Osteocyte (in vitro differentiated cells): ENCODE results near the gene OR8G1. TPM values are rescaled to one million over a fixed set of nuclear protein-coding genes. Genes with fewer than 3 reads are reported as not detected.
"Not testable (repeated sequence)": the region's sequence is repeated elsewhere in the genome, so short reads cannot be mapped to it uniquely, and the experiment has no call there.

ENCODE experiments used
- DNase-seq: peaks from one replicate; pipeline ENCODE4 v3.0.0; 2021; ENCODE audit warnings: mixed read lengths; ENCODE audit not compliant: unreplicated experiment; ENCODE audit errors: extremely low spot score
- H3K27ac Mint-ChIP-seq: one replicate; pipeline ENCODE4 v1.8.0; 2021; ENCODE audit warnings: mild to moderate bottlenecking, mixed read lengths; ENCODE audit not compliant: unreplicated experiment
- H3K27me3 Mint-ChIP-seq: one replicate; pipeline ENCODE4 v1.8.0; 2021; ENCODE audit warnings: mixed read lengths; ENCODE audit not compliant: unreplicated experiment
- H3K36me3 Mint-ChIP-seq: one replicate; pipeline ENCODE4 v1.8.0; 2021; ENCODE audit warnings: mixed read lengths; ENCODE audit not compliant: unreplicated experiment
- H3K4me1 Mint-ChIP-seq: one replicate; pipeline ENCODE4 v1.8.0; 2021; ENCODE audit warnings: mixed read lengths; ENCODE audit not compliant: unreplicated experiment
- H3K4me3 Mint-ChIP-seq: one replicate; pipeline ENCODE4 v1.8.0; 2021; ENCODE audit warnings: mild to moderate bottlenecking, moderate library complexity, mixed read lengths; ENCODE audit not compliant: unreplicated experiment
- H3K9me3 Mint-ChIP-seq: one replicate; pipeline ENCODE4 v1.8.0; 2021; ENCODE audit warnings: mixed read lengths; ENCODE audit not compliant: unreplicated experiment
- total RNA-seq: library from RNA; stranded (reverse); gene quantifications from 2 replicates; pipeline ENCODE4 v1.2.1, GENCODE V29; 2021
- TF ChIP-seq, protein P1 (sequence below): fragments of 200-600 bp; sonication (generic); IDR thresholded peaks from 2 replicates; pipeline ENCODE4 v1.5.0; 2021; ENCODE audit warnings: antibody characterized with exemption, mild to moderate bottlenecking, moderate library complexity

Gene OR8G1
- total RNA-seq, 1 donor from 2014 or later, result not detected

DNA sequence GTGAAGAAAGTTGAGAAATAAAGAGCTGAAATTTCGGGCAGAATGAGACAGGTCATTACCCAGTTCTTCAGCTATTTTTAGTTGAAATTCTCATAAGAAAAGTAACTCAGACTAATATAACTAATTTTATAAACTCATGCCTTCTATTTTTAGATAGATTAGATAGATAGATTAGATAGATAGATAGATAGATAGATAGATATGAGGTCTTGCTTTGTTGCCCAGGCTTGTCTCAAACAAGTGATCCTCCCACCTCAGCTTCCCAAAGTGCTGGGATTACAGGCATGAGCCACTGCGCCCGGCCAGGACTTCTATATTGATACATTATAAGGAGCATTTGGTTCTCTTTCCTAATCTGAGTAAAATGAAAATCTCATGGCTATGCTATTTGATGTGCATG, 26.9 kb upstream of the OR8G1 start:
- Mint-ChIP-seq H3K9me3 (no peaks in the 10 kb centered on the region), H3K27me3 (peaks cover 7% of the 10 kb centered on the region), H3K4me3 (no peak overlapping the region), H3K27ac (no peak overlapping the region), H3K4me1 (no peaks in the 10 kb centered on the region), H3K36me3 (no peaks in the 10 kb centered on the region)
- DNase-seq, result no peak
- TF ChIP-seq, protein P1, sequence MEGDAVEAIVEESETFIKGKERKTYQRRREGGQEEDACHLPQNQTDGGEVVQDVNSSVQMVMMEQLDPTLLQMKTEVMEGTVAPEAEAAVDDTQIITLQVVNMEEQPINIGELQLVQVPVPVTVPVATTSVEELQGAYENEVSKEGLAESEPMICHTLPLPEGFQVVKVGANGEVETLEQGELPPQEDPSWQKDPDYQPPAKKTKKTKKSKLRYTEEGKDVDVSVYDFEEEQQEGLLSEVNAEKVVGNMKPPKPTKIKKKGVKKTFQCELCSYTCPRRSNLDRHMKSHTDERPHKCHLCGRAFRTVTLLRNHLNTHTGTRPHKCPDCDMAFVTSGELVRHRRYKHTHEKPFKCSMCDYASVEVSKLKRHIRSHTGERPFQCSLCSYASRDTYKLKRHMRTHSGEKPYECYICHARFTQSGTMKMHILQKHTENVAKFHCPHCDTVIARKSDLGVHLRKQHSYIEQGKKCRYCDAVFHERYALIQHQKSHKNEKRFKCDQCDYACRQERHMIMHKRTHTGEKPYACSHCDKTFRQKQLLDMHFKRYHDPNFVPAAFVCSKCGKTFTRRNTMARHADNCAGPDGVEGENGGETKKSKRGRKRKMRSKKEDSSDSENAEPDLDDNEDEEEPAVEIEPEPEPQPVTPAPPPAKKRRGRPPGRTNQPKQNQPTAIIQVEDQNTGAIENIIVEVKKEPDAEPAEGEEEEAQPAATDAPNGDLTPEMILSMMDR, result no peak

DNA sequence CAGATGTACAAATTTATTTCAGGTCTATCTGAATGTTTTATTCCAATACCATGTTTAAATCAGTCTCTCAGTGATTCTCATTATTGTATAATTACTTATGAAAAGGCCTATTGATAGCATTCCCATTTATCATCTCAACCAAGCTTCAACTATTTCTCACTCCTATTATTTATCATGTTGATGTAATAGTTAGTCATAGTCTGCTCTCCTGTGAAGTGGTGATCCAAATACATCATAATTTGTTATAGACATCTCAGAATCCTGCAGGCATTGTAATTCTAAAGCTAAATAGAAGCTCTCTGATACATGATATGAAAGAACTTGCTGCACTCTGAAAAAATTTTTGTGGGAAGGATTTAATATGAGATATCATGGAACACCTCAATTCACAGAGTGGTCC, 21.8 kb upstream of the OR8G1 start:
- no peak overlapping the region for H3K27ac Mint-ChIP-seq
- H3K36me3 Mint-ChIP-seq, result no peaks in the 10 kb centered on the region
- no peaks in the 10 kb centered on the region for H3K9me3 Mint-ChIP-seq
- H3K4me1 Mint-ChIP-seq, result no peaks in the 10 kb centered on the region
- no peak overlapping the region for H3K4me3 Mint-ChIP-seq
- H3K27me3 Mint-ChIP-seq, result no peaks in the 10 kb centered on the region
- no peak for DNase-seq
- TF ChIP-seq, protein P1, result no peak

DNA sequence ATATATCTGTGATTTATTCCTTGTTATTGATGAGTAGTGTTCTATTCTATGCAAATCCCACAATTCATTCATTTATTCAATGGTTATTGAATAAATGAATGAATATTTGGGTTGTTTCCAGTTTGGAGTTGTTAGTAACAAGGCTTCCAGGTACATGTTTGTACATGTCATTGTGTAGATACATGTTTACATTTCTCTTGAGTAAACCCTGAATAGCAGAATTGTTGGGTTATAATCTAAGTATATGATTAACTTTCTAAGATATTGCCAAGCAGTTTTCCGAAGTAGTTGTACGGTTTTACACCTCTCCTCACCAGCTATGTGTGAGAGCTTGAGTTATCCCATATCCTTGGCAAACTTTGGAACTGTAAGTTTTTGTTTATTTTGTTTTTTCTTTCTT, 18.5 kb upstream of the OR8G1 start:
- no peak for DNase-seq
- Mint-ChIP-seq H3K4me1 (no peaks in the 10 kb centered on the region), H3K27me3 (no peaks in the 10 kb centered on the region), H3K36me3 (no peaks in the 10 kb centered on the region), H3K4me3 (no peak overlapping the region), H3K27ac (no peak overlapping the region), H3K9me3 (no peaks in the 10 kb centered on the region)
- TF ChIP-seq, protein P1, result no peak

DNA sequence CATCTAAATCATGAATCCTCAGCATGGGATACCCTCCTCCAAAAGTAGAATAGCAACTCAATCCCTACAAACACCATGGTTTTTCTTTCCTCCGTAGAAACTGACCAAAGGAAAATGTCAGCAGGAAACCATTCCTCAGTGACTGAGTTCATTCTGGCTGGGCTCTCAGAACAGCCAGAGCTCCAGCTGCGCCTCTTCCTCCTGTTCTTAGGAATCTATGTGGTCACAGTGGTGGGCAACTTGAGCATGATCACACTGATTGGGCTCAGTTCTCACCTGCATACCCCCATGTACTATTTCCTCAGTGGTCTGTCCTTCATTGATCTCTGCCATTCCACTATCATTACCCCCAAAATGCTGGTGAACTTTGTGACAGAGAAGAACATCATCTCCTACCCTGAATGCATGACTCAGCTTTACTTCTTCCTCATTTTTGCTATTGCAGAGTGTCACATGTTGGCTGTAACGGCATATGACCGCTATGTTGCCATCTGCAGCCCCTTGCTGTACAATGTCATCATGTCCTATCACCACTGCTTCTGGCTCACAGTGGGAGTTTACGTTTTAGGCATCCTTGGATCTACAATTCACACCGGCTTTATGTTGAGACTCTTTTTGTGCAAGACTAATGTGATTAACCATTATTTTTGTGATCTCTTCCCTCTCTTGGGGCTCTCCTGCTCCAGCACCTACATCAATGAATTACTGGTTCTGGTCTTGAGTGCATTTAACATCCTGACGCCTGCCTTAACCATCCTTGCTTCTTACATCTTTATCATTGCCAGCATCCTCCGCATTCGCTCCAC, 16.1 kb upstream of the OR8G1 start:
- H3K27ac Mint-ChIP-seq, result not testable (repeated sequence)

DNA sequence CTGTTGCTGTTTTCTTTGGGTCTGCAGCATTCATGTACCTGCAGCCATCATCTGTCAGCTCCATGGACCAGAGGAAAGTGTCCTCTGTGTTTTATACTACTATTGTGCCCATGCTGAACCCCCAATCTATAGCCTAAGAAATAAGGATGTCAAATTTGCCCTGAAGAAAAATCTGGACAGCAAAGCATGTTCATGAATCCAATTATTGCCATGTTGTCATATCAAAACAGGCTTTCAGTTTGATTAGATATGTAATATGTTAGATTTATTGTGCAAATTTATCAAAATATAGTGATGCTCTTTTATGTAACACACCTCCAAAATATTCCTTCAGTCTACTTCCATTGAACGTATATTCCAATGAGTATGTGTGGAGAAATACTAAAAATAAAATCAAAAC, 15.4 kb upstream of the OR8G1 start:
- Mint-ChIP-seq H3K27ac (no peak overlapping the region), H3K9me3 (no peaks in the 10 kb centered on the region), H3K27me3 (no peaks in the 10 kb centered on the region), H3K4me1 (no peaks in the 10 kb centered on the region), H3K4me3 (no peak overlapping the region), H3K36me3 (no peaks in the 10 kb centered on the region)
- DNase-seq, result no peak
- TF ChIP-seq, protein P1, result no peak

More for the DNA sequence above, 16.1 kb upstream of the OR8G1 start:
- H3K4me3 Mint-ChIP-seq, H3K9me3 Mint-ChIP-seq, DNase-seq, H3K27me3 Mint-ChIP-seq, H3K4me1 Mint-ChIP-seq, H3K36me3 Mint-ChIP-seq: not testable (repeated sequence)
